ENCODE data around the gene LMNTD2.

DNA sequence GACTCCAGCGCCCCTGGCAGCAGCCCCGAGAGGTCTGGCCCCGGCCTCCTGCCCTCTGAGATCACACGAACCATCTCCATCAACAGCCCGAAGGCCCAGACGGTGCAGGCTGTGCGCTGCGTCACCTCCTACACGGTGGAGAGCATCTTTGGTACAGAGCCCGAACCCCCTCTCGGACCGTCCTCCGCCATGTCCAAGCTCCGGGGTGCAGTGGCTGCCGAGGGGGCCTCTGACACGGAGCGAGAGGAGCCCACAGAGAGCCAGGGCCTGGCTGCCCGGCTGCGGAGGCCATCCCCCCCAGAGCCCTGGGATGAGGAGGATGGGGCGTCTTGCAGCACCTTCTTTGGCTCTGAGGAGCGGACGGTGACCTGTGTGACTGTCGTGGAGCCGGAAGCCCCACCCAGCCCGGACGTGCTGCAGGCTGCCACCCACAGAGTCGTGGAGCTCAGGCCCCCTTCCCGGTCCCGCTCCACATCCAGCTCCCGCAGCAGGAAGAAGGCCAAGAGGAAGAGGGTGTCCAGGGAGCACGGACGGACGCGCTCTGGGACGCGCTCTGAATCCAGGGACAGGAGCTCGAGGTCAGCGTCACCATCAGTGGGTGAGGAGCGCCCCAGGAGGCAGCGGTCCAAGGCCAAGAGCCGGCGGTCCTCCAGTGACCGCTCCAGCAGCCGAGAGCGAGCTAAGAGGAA is 47.6 kb upstream of the LMNTD2 start:
- TF ChIP-seq CTCF (IDR thresholded peaks at IDR 0.05; ENCODE audit: insufficient read depth, low read length, poor library complexity, severe bottlenecking), result no peak
- TF ChIP-seq EZH2phosphoT487 (conservative IDR thresholded peaks at IDR 0.05; ENCODE audit: low read length), result no peak
